HEK293 (cell line): ENCODE measurements around the gene HYAL3.

Experiments
- CTCF ChIA-PET: fragments of 350-600 bp; formaldehyde crosslinking; extraction: SDS; loops from one replicate; lab custom pipeline; 2021; ENCODE audit warnings: antibody characterized with exemption; lab: Yijun Ruan, JAX
- POLR2A ChIA-PET: fragments of 300-600 bp; formaldehyde crosslinking; extraction: SDS; loops from one replicate; lab custom pipeline; 2020; ENCODE audit warnings: antibody characterized with exemption, inconsistent platforms; lab: Yijun Ruan, JAX
- H3K27ac ChIP-seq: fragments of 200-500 bp; sonication (Bioruptor generic); 2 replicates; pipeline ENCODE4 v1.5.1; 2014; ENCODE audit warnings: low read depth, low read length, control low read depth, inconsistent platforms; ENCODE audit errors: extremely low read depth
- H3K36me3 ChIP-seq, 2 experiments: fragments of 200-500 bp in 1 of 2; sonication (Bioruptor generic) in 1 of 2; 1 replicate in 1 of 2; 2 replicates in 1 of 2; pipeline ENCODE4 v1.5.1; 2014 to 2017; ENCODE audit warnings: inconsistent platforms in 2 of 2, low read length in 2 of 2; ENCODE audit not compliant: control insufficient read depth in 2 of 2, insufficient read depth in 1 of 2
- H3K4me1 ChIP-seq: fragments of 200-500 bp; sonication (Bioruptor generic); 2 replicates; pipeline ENCODE4 v1.5.1; 2014; ENCODE audit warnings: mild to moderate bottlenecking, low read length, inconsistent platforms; ENCODE audit not compliant: control insufficient read depth, insufficient read depth
- H3K4me3 ChIP-seq: 2 replicates; pipeline ENCODE4 v1.5.1; 2011; ENCODE audit warnings: low read depth, mild to moderate bottlenecking, control low read depth, low read length, moderate library complexity
- H3K9me3 ChIP-seq: fragments of 200-500 bp; sonication (Bioruptor generic); 2 replicates; pipeline ENCODE4 v1.5.1; 2014; ENCODE audit warnings: low read depth, low read length, inconsistent platforms; ENCODE audit not compliant: control insufficient read depth, insufficient read depth
- EGR2 ChIP-seq: fragments of 450-650 bp; formaldehyde crosslinking; IDR thresholded peaks from 2 replicates; pipeline ENCODE4 v1.5.1; 2016; ENCODE audit warnings: low read depth, missing biosample characterization, missing genetic modification characterization
- GLIS1 ChIP-seq: fragments of 450-650 bp; formaldehyde crosslinking; IDR thresholded peaks from 2 replicates; pipeline ENCODE4 v1.5.1; 2016; ENCODE audit warnings: missing biosample characterization, missing genetic modification characterization
- IKZF3 ChIP-seq: fragments of 450-650 bp; IDR thresholded peaks from 2 replicates; pipeline ENCODE4 v1.5.0; 2018; ENCODE audit warnings: missing biosample characterization, mild to moderate bottlenecking, missing genetic modification characterization, moderate library complexity
- MYNN ChIP-seq: fragments of 450-650 bp; formaldehyde crosslinking; IDR thresholded peaks from 2 replicates; pipeline ENCODE4 v1.5.1; 2016; ENCODE audit warnings: missing biosample characterization, missing genetic modification characterization, borderline replicate concordance
- YY1 ChIP-seq: fragments of 450-650 bp; formaldehyde crosslinking; IDR thresholded peaks from 2 replicates; pipeline ENCODE4 v1.5.1; 2018; ENCODE audit warnings: missing biosample characterization, missing genetic modification characterization
- YY2 ChIP-seq: fragments of 450-650 bp; formaldehyde crosslinking; IDR thresholded peaks from 2 replicates; pipeline ENCODE4 v1.5.1; 2016; ENCODE audit warnings: missing biosample characterization, missing genetic modification characterization
- ZFP41 ChIP-seq: fragments of 450-650 bp; formaldehyde crosslinking; IDR thresholded peaks from 2 replicates; pipeline ENCODE4 v1.5.1; 2016; ENCODE audit warnings: missing biosample characterization, missing genetic modification characterization, borderline replicate concordance
- ZIC2 ChIP-seq: fragments of 450-650 bp; formaldehyde crosslinking; IDR thresholded peaks from 2 replicates; pipeline ENCODE4 v1.5.1; 2016; ENCODE audit warnings: missing biosample characterization, missing genetic modification characterization
- ZNF302 ChIP-seq: fragments of 450-650 bp; formaldehyde crosslinking; IDR thresholded peaks from 2 replicates; pipeline ENCODE4 v1.5.1; 2016; ENCODE audit warnings: missing biosample characterization, missing genetic modification characterization, low read depth
- ZNF341 ChIP-seq: fragments of 450-650 bp; formaldehyde crosslinking; IDR thresholded peaks from 2 replicates; pipeline ENCODE4; 2016; ENCODE audit warnings: low read depth, missing biosample characterization, missing genetic modification characterization
- ZNF514 ChIP-seq: fragments of 450-650 bp; formaldehyde crosslinking; IDR thresholded peaks from 2 replicates; pipeline ENCODE4 v1.5.1; 2016; ENCODE audit warnings: missing biosample characterization, missing genetic modification characterization
- ZNF747 ChIP-seq: fragments of 450-650 bp; formaldehyde crosslinking; IDR thresholded peaks from 2 replicates; pipeline ENCODE4 v1.5.1; 2016; ENCODE audit warnings: missing biosample characterization, missing genetic modification characterization
- TF ChIP-seq, protein P1 (sequence below): fragments of 450-650 bp; formaldehyde crosslinking; conservative IDR thresholded peaks from 2 replicates; pipeline ENCODE4 v1.5.1; 2016; ENCODE audit warnings: low read depth, missing biosample characterization, missing genetic modification characterization
- TF ChIP-seq, protein P2 (sequence below): fragments of 450-650 bp; formaldehyde crosslinking; IDR thresholded peaks from 2 replicates; pipeline ENCODE4 v1.5.1; 2016; ENCODE audit warnings: missing biosample characterization, missing genetic modification characterization
- TF ChIP-seq, protein P3 (sequence below): fragments of 450-650 bp; formaldehyde crosslinking; IDR thresholded peaks from 2 replicates; pipeline ENCODE4 v1.5.1; 2016; ENCODE audit warnings: missing biosample characterization, missing genetic modification characterization, borderline replicate concordance
- TF ChIP-seq, protein P4 (sequence below): fragments of 450-650 bp; formaldehyde crosslinking; IDR thresholded peaks from 2 replicates; pipeline ENCODE4 v1.5.1; 2016; ENCODE audit warnings: missing biosample characterization, missing genetic modification characterization
- TF ChIP-seq, protein P5 (sequence below): fragments of 450-650 bp; formaldehyde crosslinking; IDR thresholded peaks from 2 replicates; pipeline ENCODE4 v1.5.1; 2016; ENCODE audit warnings: missing biosample characterization, missing genetic modification characterization, low read depth

HYAL3 gene

DNA sequence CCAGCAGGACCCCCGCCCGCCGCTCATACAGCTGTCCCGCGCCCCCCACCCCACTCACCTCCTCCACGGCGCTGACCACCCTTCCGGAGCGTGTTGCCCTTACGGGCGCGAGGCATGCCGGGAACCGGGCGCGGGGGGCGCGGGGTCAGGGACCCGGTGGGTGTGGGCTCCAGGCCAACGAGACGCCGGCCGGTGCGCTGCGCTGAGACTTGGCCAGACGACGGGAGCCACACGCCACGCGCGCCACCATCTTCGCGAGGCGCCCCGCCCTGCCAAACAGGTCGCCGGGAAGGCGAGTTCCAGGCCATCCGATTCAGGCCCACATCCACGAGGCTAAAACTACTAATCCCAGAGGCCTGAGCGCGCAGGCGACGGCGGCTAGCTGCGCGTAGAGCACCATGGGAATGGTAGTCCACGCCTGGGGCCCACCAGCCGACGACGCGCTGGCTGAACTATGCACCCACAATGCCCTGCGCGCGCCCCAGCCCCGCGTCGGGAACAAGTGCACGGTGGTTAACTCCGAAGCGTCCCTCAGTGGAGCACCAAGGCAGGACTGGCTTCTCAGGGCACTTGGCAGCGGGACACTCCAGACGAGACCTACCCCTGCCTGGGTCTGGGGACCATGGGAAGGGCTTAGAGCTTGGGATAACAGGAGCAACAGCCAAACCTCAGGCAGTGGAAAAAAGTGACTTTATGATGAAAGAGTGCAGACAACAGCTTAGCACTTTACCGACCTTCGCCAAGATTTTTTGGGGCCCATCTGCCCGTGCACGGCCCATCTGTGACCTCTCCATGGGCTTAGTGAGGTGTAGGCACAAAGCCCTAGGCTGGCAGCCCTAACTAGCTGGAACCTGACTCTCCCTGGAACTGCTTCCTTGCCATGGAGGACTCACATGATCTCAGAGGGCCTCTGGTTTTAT, 6.8 kb downstream of the HYAL3 start, which contains the start of gene IFRD2 (continued):
- TF ChIP-seq, protein P1, sequence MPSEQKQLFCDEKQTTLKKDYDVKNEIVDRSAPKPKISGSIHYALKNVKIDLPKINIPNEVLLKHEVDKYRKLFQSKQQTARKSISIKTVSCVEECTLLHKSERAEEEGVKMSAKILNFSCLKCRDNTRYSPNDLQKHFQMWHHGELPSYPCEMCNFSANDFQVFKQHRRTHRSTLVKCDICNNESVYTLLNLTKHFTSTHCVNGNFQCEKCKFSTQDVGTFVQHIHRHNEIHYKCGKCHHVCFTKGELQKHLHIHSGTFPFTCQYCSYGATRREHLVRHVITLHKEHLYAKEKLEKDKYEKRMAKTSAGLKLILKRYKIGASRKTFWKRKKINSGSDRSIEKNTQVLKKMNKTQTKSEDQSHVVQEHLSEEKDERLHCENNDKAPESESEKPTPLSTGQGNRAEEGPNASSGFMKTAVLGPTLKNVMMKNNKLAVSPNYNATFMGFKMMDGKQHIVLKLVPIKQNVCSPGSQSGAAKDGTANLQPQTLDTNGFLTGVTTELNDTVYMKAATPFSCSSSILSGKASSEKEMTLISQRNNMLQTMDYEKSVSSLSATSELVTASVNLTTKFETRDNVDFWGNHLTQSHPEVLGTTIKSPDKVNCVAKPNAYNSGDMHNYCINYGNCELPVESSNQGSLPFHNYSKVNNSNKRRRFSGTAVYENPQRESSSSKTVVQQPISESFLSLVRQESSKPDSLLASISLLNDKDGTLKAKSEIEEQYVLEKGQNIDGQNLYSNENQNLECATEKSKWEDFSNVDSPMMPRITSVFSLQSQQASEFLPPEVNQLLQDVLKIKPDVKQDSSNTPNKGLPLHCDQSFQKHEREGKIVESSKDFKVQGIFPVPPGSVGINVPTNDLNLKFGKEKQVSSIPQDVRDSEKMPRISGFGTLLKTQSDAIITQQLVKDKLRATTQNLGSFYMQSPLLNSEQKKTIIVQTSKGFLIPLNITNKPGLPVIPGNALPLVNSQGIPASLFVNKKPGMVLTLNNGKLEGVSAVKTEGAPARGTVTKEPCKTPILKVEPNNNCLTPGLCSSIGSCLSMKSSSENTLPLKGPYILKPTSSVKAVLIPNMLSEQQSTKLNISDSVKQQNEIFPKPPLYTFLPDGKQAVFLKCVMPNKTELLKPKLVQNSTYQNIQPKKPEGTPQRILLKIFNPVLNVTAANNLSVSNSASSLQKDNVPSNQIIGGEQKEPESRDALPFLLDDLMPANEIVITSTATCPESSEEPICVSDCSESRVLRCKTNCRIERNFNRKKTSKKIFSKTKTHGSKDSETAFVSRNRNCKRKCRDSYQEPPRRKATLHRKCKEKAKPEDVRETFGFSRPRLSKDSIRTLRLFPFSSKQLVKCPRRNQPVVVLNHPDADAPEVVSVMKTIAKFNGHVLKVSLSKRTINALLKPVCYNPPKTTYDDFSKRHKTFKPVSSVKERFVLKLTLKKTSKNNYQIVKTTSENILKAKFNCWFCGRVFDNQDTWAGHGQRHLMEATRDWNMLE (tag by site-specific recombination): 0 out of 2 replicates have a peak, but pooled peaks have one; percentile 29
- TF ChIP-seq ZIC2 (tag by site-specific recombination) (peak; percentile 30; the same call in 1 of the 2 replicates), ZNF747 (tag by site-specific recombination) (no peak)
- TF ChIP-seq, protein P2, sequence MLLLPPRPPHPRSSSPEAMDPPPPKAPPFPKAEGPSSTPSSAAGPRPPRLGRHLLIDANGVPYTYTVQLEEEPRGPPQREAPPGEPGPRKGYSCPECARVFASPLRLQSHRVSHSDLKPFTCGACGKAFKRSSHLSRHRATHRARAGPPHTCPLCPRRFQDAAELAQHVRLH (tag by site-specific recombination): no peak

DNA sequence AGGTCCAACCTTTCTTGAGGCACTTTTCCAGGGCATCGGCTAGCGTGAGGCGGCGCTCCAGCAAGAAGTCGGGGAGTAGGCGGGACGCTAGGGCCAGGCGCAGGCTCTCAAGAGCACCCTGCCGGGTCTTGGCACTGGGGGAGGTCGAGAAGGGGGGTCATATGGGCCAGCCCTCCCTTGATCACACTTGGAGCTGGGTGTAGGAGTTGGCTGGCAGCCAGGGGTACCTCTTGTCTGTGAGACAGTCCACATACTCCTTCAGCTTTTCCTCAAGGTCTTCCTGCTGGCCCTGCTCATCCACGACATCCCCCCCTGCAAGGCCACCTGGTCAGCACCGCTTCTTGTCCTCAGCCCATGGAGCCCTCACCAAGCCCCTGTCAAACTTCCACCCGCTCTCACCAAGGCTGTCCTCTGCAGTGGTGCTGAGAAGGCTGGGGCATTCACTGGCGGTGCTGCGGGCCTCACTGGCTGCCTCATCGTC, 9.0 kb downstream of the HYAL3 start:
- no peak overlapping the region for H3K27ac ChIP-seq
- no peak overlapping the region for H3K4me3 ChIP-seq
- no peaks in the 10 kb centered on the region for H3K9me3 ChIP-seq
- POLR2A ChIA-PET: interaction anchor here (0.6 to 1.2 kb wide), 2 partner anchors 16 to 47 kb away, joined by 5 read pairs; no protein-coding TSS in a partner anchor
- no peaks in the 10 kb centered on the region for H3K4me1 ChIP-seq
- CTCF ChIA-PET: interaction anchor here (0.6 kb wide), 1 partner anchor 488 kb away, joined by 3 read pairs; no protein-coding TSS in a partner anchor
- peaks cover 0 to 46% of the 10 kb centered on the region in 2 experiments; a peak in 1 of 3 replicates for H3K36me3 ChIP-seq
- TF ChIP-seq YY1 (tag by site-specific recombination) (no peak), MYNN (tag by site-specific recombination) (no peak), ZNF341 (tag by site-specific recombination) (no peak), ZNF302 (tag by site-specific recombination) (no peak), IKZF3 (tag by site-specific recombination) (no peak), ZFP41 (tag by site-specific recombination) (no peak), ZNF514 (tag by site-specific recombination) (no peak), EGR2 (tag by site-specific recombination) (peak; percentile 31; the same call in 1 of the 2 replicates), YY2 (tag by site-specific recombination) (no peak), GLIS1 (tag by site-specific recombination) (0 out of 2 replicates have a peak, but pooled peaks have one; percentile 14)
- TF ChIP-seq, protein P3, sequence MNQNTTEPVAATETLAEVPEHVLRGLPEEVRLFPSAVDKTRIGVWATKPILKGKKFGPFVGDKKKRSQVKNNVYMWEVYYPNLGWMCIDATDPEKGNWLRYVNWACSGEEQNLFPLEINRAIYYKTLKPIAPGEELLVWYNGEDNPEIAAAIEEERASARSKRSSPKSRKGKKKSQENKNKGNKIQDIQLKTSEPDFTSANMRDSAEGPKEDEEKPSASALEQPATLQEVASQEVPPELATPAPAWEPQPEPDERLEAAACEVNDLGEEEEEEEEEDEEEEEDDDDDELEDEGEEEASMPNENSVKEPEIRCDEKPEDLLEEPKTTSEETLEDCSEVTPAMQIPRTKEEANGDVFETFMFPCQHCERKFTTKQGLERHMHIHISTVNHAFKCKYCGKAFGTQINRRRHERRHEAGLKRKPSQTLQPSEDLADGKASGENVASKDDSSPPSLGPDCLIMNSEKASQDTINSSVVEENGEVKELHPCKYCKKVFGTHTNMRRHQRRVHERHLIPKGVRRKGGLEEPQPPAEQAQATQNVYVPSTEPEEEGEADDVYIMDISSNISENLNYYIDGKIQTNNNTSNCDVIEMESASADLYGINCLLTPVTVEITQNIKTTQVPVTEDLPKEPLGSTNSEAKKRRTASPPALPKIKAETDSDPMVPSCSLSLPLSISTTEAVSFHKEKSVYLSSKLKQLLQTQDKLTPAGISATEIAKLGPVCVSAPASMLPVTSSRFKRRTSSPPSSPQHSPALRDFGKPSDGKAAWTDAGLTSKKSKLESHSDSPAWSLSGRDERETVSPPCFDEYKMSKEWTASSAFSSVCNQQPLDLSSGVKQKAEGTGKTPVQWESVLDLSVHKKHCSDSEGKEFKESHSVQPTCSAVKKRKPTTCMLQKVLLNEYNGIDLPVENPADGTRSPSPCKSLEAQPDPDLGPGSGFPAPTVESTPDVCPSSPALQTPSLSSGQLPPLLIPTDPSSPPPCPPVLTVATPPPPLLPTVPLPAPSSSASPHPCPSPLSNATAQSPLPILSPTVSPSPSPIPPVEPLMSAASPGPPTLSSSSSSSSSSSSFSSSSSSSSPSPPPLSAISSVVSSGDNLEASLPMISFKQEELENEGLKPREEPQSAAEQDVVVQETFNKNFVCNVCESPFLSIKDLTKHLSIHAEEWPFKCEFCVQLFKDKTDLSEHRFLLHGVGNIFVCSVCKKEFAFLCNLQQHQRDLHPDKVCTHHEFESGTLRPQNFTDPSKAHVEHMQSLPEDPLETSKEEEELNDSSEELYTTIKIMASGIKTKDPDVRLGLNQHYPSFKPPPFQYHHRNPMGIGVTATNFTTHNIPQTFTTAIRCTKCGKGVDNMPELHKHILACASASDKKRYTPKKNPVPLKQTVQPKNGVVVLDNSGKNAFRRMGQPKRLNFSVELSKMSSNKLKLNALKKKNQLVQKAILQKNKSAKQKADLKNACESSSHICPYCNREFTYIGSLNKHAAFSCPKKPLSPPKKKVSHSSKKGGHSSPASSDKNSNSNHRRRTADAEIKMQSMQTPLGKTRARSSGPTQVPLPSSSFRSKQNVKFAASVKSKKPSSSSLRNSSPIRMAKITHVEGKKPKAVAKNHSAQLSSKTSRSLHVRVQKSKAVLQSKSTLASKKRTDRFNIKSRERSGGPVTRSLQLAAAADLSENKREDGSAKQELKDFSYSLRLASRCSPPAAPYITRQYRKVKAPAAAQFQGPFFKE (tag by site-specific recombination): no peak
- TF ChIP-seq, protein P4, sequence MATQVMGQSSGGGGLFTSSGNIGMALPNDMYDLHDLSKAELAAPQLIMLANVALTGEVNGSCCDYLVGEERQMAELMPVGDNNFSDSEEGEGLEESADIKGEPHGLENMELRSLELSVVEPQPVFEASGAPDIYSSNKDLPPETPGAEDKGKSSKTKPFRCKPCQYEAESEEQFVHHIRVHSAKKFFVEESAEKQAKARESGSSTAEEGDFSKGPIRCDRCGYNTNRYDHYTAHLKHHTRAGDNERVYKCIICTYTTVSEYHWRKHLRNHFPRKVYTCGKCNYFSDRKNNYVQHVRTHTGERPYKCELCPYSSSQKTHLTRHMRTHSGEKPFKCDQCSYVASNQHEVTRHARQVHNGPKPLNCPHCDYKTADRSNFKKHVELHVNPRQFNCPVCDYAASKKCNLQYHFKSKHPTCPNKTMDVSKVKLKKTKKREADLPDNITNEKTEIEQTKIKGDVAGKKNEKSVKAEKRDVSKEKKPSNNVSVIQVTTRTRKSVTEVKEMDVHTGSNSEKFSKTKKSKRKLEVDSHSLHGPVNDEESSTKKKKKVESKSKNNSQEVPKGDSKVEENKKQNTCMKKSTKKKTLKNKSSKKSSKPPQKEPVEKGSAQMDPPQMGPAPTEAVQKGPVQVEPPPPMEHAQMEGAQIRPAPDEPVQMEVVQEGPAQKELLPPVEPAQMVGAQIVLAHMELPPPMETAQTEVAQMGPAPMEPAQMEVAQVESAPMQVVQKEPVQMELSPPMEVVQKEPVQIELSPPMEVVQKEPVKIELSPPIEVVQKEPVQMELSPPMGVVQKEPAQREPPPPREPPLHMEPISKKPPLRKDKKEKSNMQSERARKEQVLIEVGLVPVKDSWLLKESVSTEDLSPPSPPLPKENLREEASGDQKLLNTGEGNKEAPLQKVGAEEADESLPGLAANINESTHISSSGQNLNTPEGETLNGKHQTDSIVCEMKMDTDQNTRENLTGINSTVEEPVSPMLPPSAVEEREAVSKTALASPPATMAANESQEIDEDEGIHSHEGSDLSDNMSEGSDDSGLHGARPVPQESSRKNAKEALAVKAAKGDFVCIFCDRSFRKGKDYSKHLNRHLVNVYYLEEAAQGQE: 0 out of 2 replicates have a peak, but pooled peaks have one; percentile 25
- TF ChIP-seq, protein P5, sequence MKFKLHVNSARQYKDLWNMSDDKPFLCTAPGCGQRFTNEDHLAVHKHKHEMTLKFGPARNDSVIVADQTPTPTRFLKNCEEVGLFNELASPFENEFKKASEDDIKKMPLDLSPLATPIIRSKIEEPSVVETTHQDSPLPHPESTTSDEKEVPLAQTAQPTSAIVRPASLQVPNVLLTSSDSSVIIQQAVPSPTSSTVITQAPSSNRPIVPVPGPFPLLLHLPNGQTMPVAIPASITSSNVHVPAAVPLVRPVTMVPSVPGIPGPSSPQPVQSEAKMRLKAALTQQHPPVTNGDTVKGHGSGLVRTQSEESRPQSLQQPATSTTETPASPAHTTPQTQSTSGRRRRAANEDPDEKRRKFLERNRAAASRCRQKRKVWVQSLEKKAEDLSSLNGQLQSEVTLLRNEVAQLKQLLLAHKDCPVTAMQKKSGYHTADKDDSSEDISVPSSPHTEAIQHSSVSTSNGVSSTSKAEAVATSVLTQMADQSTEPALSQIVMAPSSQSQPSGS (tag by site-specific recombination): no peak
